ENCODE results near the gene KCNC4. TPM values are rescaled to one million over a fixed set of nuclear protein-coding genes. Genes with fewer than 3 reads are reported as not detected.

KCNC4 gene
- total and polyA plus RNA-seq, 2 of the 4 experiments (the other 2 are of a cell fraction), result 0.18 to 2.3 TPM

DNA sequence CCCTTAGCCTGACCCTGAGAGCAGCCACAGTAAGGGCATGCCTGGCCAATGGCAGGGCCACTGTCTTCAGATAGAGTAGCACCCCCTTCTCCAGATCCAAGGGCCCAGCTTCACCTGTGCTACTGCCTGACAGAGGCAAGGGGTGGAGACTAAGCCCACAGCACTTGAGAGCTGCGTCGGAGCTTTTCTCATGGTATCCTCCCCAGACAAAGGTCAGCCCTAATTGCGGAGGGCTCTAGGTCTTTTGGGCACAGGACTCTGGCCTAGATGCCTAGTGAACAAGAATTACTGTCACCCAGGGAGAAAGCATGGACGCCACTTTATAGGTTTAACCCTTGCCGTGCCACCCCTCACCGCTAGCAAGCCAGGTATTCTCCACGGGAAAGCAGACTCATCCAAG lies 15.1 kb downstream of the KCNC4 start:
- TF ChIP-seq CTCF (conservative IDR thresholded peaks at IDR 0.05; ENCODE audit: low read depth, low read length) (no peak), NFE2L2 (IDR thresholded peaks at IDR 0.05; ENCODE audit: low read depth, low read length) (no peak), FOS (IDR thresholded peaks at IDR 0.05; ENCODE audit: low read depth, low read length) (no peak), SMC3 (IDR thresholded peaks at IDR 0.05; ENCODE audit: low read depth, low read length) (no peak), CHD1 (IDR thresholded peaks at IDR 0.05; ENCODE audit: low read depth, low read length) (no peak), RAD21 (IDR thresholded peaks at IDR 0.05; ENCODE audit: low read length) (no peak), CEBPB (IDR thresholded peaks at IDR 0.05; ENCODE audit: low read depth, low read length) (no peak), BHLHE40 (IDR thresholded peaks at IDR 0.05; ENCODE audit: low read depth, low read length) (no peak), MAZ (IDR thresholded peaks at IDR 0.05; ENCODE audit: borderline replicate concordance, low read depth, low read length) (no peak), POLR2A (IDR thresholded peaks at IDR 0.05; ENCODE audit: low read depth, low read length) (no peak), RFX5 (IDR thresholded peaks at IDR 0.05; ENCODE audit: low read depth, low read length) (no peak), RCOR1 (IDR thresholded peaks at IDR 0.05; ENCODE audit: insufficient replicate concordance, low read length) (no peak), MAFK (IDR thresholded peaks at IDR 0.05; ENCODE audit: low read depth, low read length) (no peak), MXI1 (IDR thresholded peaks at IDR 0.05; ENCODE audit: borderline replicate concordance, low read depth, low read length) (no peak)
- TF ChIP-seq, protein P1, sequence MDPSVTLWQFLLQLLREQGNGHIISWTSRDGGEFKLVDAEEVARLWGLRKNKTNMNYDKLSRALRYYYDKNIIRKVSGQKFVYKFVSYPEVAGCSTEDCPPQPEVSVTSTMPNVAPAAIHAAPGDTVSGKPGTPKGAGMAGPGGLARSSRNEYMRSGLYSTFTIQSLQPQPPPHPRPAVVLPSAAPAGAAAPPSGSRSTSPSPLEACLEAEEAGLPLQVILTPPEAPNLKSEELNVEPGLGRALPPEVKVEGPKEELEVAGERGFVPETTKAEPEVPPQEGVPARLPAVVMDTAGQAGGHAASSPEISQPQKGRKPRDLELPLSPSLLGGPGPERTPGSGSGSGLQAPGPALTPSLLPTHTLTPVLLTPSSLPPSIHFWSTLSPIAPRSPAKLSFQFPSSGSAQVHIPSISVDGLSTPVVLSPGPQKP (IDR thresholded peaks at IDR 0.05; ENCODE audit: borderline replicate concordance, low read depth, low read length), result no peak
- TF ChIP-seq, protein P2, sequence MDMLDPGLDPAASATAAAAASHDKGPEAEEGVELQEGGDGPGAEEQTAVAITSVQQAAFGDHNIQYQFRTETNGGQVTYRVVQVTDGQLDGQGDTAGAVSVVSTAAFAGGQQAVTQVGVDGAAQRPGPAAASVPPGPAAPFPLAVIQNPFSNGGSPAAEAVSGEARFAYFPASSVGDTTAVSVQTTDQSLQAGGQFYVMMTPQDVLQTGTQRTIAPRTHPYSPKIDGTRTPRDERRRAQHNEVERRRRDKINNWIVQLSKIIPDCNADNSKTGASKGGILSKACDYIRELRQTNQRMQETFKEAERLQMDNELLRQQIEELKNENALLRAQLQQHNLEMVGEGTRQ (IDR thresholded peaks at IDR 0.05; ENCODE audit: low read depth, low read length), result no peak
- H2AFZ ChIP-seq (replicated peaks; ENCODE audit: low read length, poor library complexity), result no peak overlapping the region
- ChIA-PET CTCF (interaction anchor here (1.8 kb wide), 1 partner anchor 235 kb away, joined by 5 read pairs; no protein-coding TSS in a partner anchor), POLR2A (ENCODE audit: unreplicated experiment) (no interaction called here)
- no peak overlapping the region for H4K8ac ChIP-seq (ENCODE audit: low read depth in 2 of 2, low read length in 2 of 2)
- H2AK9ac ChIP-seq (replicated peaks; ENCODE audit: low read depth, low read length, poor library complexity), result no peak overlapping the region
- DNase-seq (no peak), ATAC-seq (ENCODE audit: low read depth) (no peak)
- H3K79me1 ChIP-seq (ENCODE audit: low read depth in 1 of 2, low read length in 2 of 2), result no peaks in the 10 kb centered on the region
- no peak overlapping the region for H2BK20ac ChIP-seq (ENCODE audit: low read depth, low read length)
- H4K5ac ChIP-seq (ENCODE audit: low read depth, low read length), result no peak overlapping the region
- no peak overlapping the region for H3K18ac ChIP-seq (ENCODE audit: low read depth, low read length)
- H2BK15ac ChIP-seq (ENCODE audit: low read depth, low read length), result no peak overlapping the region
- H3K9me3 ChIP-seq (ENCODE audit: control insufficient read depth, insufficient read depth, low read length), result no peaks in the 10 kb centered on the region
- H2BK120ac ChIP-seq (ENCODE audit: low read depth, low read length), result no peak overlapping the region
- H4K20me1 ChIP-seq (ENCODE audit: insufficient read depth, low read length), result no peaks in the 10 kb centered on the region
- no peak overlapping the region for H3K56ac ChIP-seq (ENCODE audit: extremely low read depth, insufficient read depth, low read length)
- no peak overlapping the region for H2BK5ac ChIP-seq (ENCODE audit: low read depth, low read length, poor library complexity, severe bottlenecking)
- no peak overlapping the region for H3K4ac ChIP-seq (ENCODE audit: low read depth, low read length)
- H3K4me1 ChIP-seq (ENCODE audit: control insufficient read depth, insufficient read depth, low read length), result no peaks in the 10 kb centered on the region
- no peaks in the 10 kb centered on the region for H3K9me1 ChIP-seq (ENCODE audit: insufficient read depth, low read length)
- dilution Hi-C loops (cut with HindIII; ENCODE audit: low sequenced_read_pairs, unreplicated experiment) (no loop called here), intact Hi-C loops (cut with micrococcal nuclease) (no loop called here), in situ Hi-C loops (cut with MboI; ENCODE audit: low sequenced_read_pairs) (no loop called here)
- no peak overlapping the region for H3K14ac ChIP-seq (replicated peaks; ENCODE audit: low read depth, low read length)
- no peak overlapping the region for H3K27ac ChIP-seq (ENCODE audit: insufficient read depth, low read length)
- WGBS, 2 experiments (ENCODE audit: extremely low coverage in 2 of 2, insufficient read length in 1 of 2), result no CpG with 5 or more reads among the region's 7 CpGs
- no TSS peak for BruUV-seq (replicated peaks)
- H3K9ac ChIP-seq (ENCODE audit: low read depth, low read length), result no peak overlapping the region
- H4K91ac ChIP-seq (ENCODE audit: insufficient read depth, low read depth, low read length), result no peak overlapping the region
- no peaks in the 10 kb centered on the region for H3K36me3 ChIP-seq (ENCODE audit: control insufficient read depth, insufficient read depth, low read length)
- H2AK5ac ChIP-seq (ENCODE audit: low read depth, low read length), result no peak overlapping the region
- H3K4me2 ChIP-seq (ENCODE audit: low read depth, low read length), result no peak overlapping the region
- H3K4me3 ChIP-seq (ENCODE audit: insufficient read depth, low read depth, low read length), result no peak overlapping the region
- no peak overlapping the region for H3K23ac ChIP-seq (ENCODE audit: low read depth, low read length)
- H3K27me3 ChIP-seq (ENCODE audit: control insufficient read depth, insufficient read depth, low read length), result peaks cover 2% of the 10 kb centered on the region; the same call in 1 of the 2 replicates
